SU-DHL-6 (cell line): ENCODE results near the gene NMU.

ENCODE experiments used
- CTCF ChIP-seq: fragments of 200-600 bp; sonication (generic); IDR thresholded peaks from one replicate; pipeline ENCODE4 v1.5.1; 2017; ENCODE audit warnings: antibody characterized with exemption, mild to moderate bottlenecking, low read length, moderate library complexity; ENCODE audit not compliant: insufficient read depth, poor library complexity, severe bottlenecking
- EZH2phosphoT487 ChIP-seq: fragments of 200-600 bp; sonication (generic), shearing (Covaris generic); conservative IDR thresholded peaks from 2 replicates; pipeline ENCODE4 v1.6.1; 2018; ENCODE audit warnings: mild to moderate bottlenecking, antibody characterized with exemption, low read length, moderate library complexity, mixed read lengths

- TF ChIP-seq CTCF = no peak
- TF ChIP-seq EZH2phosphoT487 = no peak
Observed at GRCh38 chr4:55671667-55672066, 35.6 kb upstream of the NMU start.
